GM12878 (cell line): Measurements from ENCODE around the gene ATP5MK. TPM values are rescaled to one million over a fixed set of nuclear protein-coding genes. Genes with fewer than 3 reads are reported as not detected.

ENCODE experiments used
- ATAC-seq: fragments of 200-7000 bp; cut with Tn5 transposase; 3 replicates; pipeline ENCODE4 v1.9.1; 2020; ENCODE audit warnings: mild to moderate bottlenecking, moderate library complexity
- BruUV-seq: library from RNA; stranded (reverse); fragments of 400-500 nt; replicated peaks from 2 replicates; lab custom pipeline; 2021; lab: Mats Ljungman, UMichigan
- CTCF ChIA-PET: fragments of 300-600 bp; sonication (Branson Sonifier 250); formaldehyde crosslinking; extraction: SDS; loops from one replicate; lab custom pipeline; 2021; ENCODE audit warnings: inconsistent platforms; lab: Yijun Ruan, JAX
- POLR2A ChIA-PET: fragments of 350-600 bp; formaldehyde crosslinking; extraction: SDS; loops from one replicate; lab custom pipeline; 2021; ENCODE audit warnings: inconsistent platforms; lab: Charles Lee
- RAD21 ChIA-PET: fragments of 300-600 bp; sonication (Branson Sonifier 250); formaldehyde crosslinking; loops from one replicate; lab custom pipeline; 2023; ENCODE audit warnings: antibody characterized with exemption; ENCODE audit not compliant: unreplicated experiment; lab: Charles Lee
- SMC1A ChIA-PET: fragments of 300-600 bp; sonication (Branson Sonifier 250); formaldehyde crosslinking; loops from one replicate; lab custom pipeline; 2023; ENCODE audit not compliant: unreplicated experiment, uncharacterized antibody; lab: Charles Lee
- DNase-seq: peaks from one replicate; pipeline ENCODE4 v3.0.0-alpha.2; 2011; ENCODE audit warnings: low read depth, low spot score
- FAIRE-seq: peaks from 3 replicates; lab custom pipeline; 2011; peaks lifted over from hg19 to GRCh38; lab: Jason Lieb, UNC
- H2AFZ ChIP-seq: 2 replicates; pipeline ENCODE4 v1.6.0; 2011; ENCODE audit warnings: low read depth, low read length, control low read depth; ENCODE audit not compliant: control insufficient read depth
- H3K27ac ChIP-seq: 2 replicates; pipeline ENCODE4 v1.5.1; 2011; ENCODE audit warnings: control low read depth; ENCODE audit not compliant: control insufficient read depth, insufficient read depth
- H3K27me3 ChIP-seq, 2 experiments: replicated peaks in 1 of 2; 2 replicates each; pipeline versions ENCODE4 v1.6.0 to v1.6.1; 2011; ENCODE audit warnings: low read length in 1 of 2; ENCODE audit not compliant: control insufficient read depth in 2 of 2, insufficient read depth in 2 of 2
- H3K36me3 ChIP-seq, 2 experiments: 2 replicates each; pipeline ENCODE4 v1.5.1; 2011; ENCODE audit warnings: low read length in 1 of 2; ENCODE audit not compliant: control insufficient read depth in 2 of 2, insufficient read depth in 2 of 2
- H3K4me1 ChIP-seq: 2 replicates; pipeline ENCODE4 v1.6.1; 2011; ENCODE audit warnings: mild to moderate bottlenecking, low read length, moderate library complexity, mixed read lengths; ENCODE audit not compliant: control insufficient read depth, insufficient read depth
- H3K4me2 ChIP-seq: 2 replicates; pipeline ENCODE4 v1.6.0; 2011; ENCODE audit warnings: control low read depth; ENCODE audit not compliant: control insufficient read depth, insufficient read depth
- H3K4me3 ChIP-seq: fragments of 200-600 bp; sonication (generic); 2 replicates; pipeline ENCODE4 v1.5.1; 2016
- H3K79me2 ChIP-seq: 2 replicates; pipeline ENCODE4 v1.6.0; 2011; ENCODE audit warnings: low read length; ENCODE audit not compliant: control insufficient read depth, insufficient read depth
- H3K9ac ChIP-seq: 2 replicates; pipeline ENCODE4 v1.8.0; 2011; ENCODE audit warnings: low read length, control low read depth, mixed read lengths; ENCODE audit not compliant: control insufficient read depth, insufficient read depth
- H3K9me3 ChIP-seq: replicated peaks from 3 replicates; pipeline ENCODE4 v1.5.1; 2011; ENCODE audit warnings: mild to moderate bottlenecking, low read length; ENCODE audit not compliant: control insufficient read depth, insufficient read depth
- H4K20me1 ChIP-seq: 2 replicates; pipeline ENCODE4 v1.6.0; 2011; ENCODE audit not compliant: control insufficient read depth, insufficient read depth
- BHLHE40 ChIP-seq, 2 experiments: fragments of 450-650 bp in 1 of 2; IDR thresholded peaks; 2 replicates each; pipeline ENCODE4 v1.6.1; 2011 to 2017; ENCODE audit warnings: low read depth in 2 of 2, borderline replicate concordance in 1 of 2, improper control_type of control experiment in 1 of 2, low read length in 1 of 2, mild to moderate bottlenecking in 1 of 2
- CBFB ChIP-seq: IDR thresholded peaks from 2 replicates; pipeline ENCODE4 v1.6.1; 2016; ENCODE audit warnings: antibody characterized with exemption, low read depth
- CBX3 ChIP-seq: fragments of 200-600 bp; sonication (generic); IDR thresholded peaks from 2 replicates; pipeline ENCODE4 v1.6.1; 2016; ENCODE audit warnings: low read depth, borderline replicate concordance
- EED ChIP-seq: sonication (generic); IDR thresholded peaks from 2 replicates; pipeline ENCODE4 v1.6.1; 2016; ENCODE audit warnings: antibody characterized with exemption, low read depth
- FOXM1 ChIP-seq: IDR thresholded peaks from 2 replicates; pipeline ENCODE4 v1.6.1; 2012; ENCODE audit warnings: low read depth, mild to moderate bottlenecking, inconsistent platforms, low read length, moderate library complexity
- IKZF2 ChIP-seq, 2 experiments: fragments of 450-650 bp; IDR thresholded peaks; 2 replicates each; pipeline ENCODE4 v1.6.1; 2017; ENCODE audit warnings: mild to moderate bottlenecking in 2 of 2, moderate library complexity in 2 of 2
- KLF5 ChIP-seq: fragments of 450-650 bp; IDR thresholded peaks from 2 replicates; pipeline ENCODE4 v1.6.1; 2014; ENCODE audit warnings: mild to moderate bottlenecking; ENCODE audit not compliant: partially characterized antibody
- MTA3 ChIP-seq: IDR thresholded peaks from 2 replicates; pipeline ENCODE4 v1.6.1; 2012; ENCODE audit warnings: low read length, inconsistent platforms, borderline replicate concordance
- MYB ChIP-seq: fragments of 150-350 bp; IDR thresholded peaks from 2 replicates; pipeline ENCODE4 v1.6.1; 2014; ENCODE audit warnings: mild to moderate bottlenecking, low read depth, low read length, borderline replicate concordance
- NBN ChIP-seq: fragments of 450-650 bp; IDR thresholded peaks from 2 replicates; pipeline ENCODE4 v1.6.1; 2016
- NFYA ChIP-seq: IDR thresholded peaks from 2 replicates; pipeline ENCODE4 v1.6.1; 2011; ENCODE audit warnings: low read depth, mild to moderate bottlenecking, low read length, improper control_type of control experiment, borderline replicate concordance
- PAX8 ChIP-seq: fragments of 450-650 bp; IDR thresholded peaks from 2 replicates; pipeline ENCODE4 v1.6.1; 2017; ENCODE audit warnings: mild to moderate bottlenecking, moderate library complexity
- POU2F2 ChIP-seq: IDR thresholded peaks from 3 replicates; pipeline ENCODE4 v1.6.1; 2011; ENCODE audit warnings: low read depth, mild to moderate bottlenecking, low read length, borderline replicate concordance
- PRDM15 ChIP-seq: fragments of 450-650 bp; formaldehyde crosslinking; IDR thresholded peaks from 2 replicates; pipeline ENCODE4 v1.4.0; 2020; ENCODE audit warnings: mild to moderate bottlenecking, moderate library complexity
- RAD51 ChIP-seq: fragments of 450-650 bp; IDR thresholded peaks from 2 replicates; pipeline ENCODE4 v1.6.1; 2016; ENCODE audit warnings: moderate library complexity, mild to moderate bottlenecking, inconsistent platforms
- SMAD5 ChIP-seq: IDR thresholded peaks from 2 replicates; pipeline ENCODE4 v1.6.1; 2016; ENCODE audit warnings: antibody characterized with exemption, low read depth
- SMARCA5 ChIP-seq: fragments of 450-650 bp; IDR thresholded peaks from 2 replicates; pipeline ENCODE4 v1.6.1; 2017; ENCODE audit warnings: mild to moderate bottlenecking
- SPI1 ChIP-seq: IDR thresholded peaks from 2 replicates; pipeline ENCODE4 v1.6.1; 2011; ENCODE audit warnings: low read depth, mild to moderate bottlenecking, low read length, moderate library complexity, borderline replicate concordance; ENCODE audit not compliant: insufficient read depth
- SREBF2 ChIP-seq: IDR thresholded peaks from 2 replicates; pipeline ENCODE4 v1.6.1; 2012; ENCODE audit warnings: mild to moderate bottlenecking, low read length
- SRF ChIP-seq, 2 experiments: IDR thresholded peaks; 2 replicates each; pipeline ENCODE4 v1.6.1; 2011; ENCODE audit warnings: low read depth in 2 of 2, low read length in 2 of 2, mild to moderate bottlenecking in 1 of 2, moderate library complexity in 1 of 2
- TARDBP ChIP-seq: IDR thresholded peaks from 2 replicates; pipeline ENCODE4 v1.6.1; 2016; ENCODE audit warnings: borderline replicate concordance
- TCF7 ChIP-seq: IDR thresholded peaks from 2 replicates; pipeline ENCODE4 v1.6.1; 2014; ENCODE audit warnings: antibody characterized with exemption, borderline replicate concordance
- ZNF274 ChIP-seq: IDR thresholded peaks from one replicate; pipeline ENCODE4 v1.8.0; 2011; ENCODE audit not compliant: insufficient read length, insufficient read depth
- WGBS: methylation state at CpG from one replicate; pipeline ENCODE4 v1.1.6; 2016; ENCODE audit warnings: low lambda C conversion rate; ENCODE audit not compliant: insufficient replicate concordance, insufficient coverage; ENCODE audit errors: missing lambda C conversion rate; 5-methylcytosine and 5-hydroxymethylcytosine counted together
- in situ Hi-C: fragments of 300-500 bp; cut with MboI; formaldehyde crosslinking; loops from 9 replicates; pipeline ENCODE4 v1.14.3; 2018; ENCODE audit warnings: mixed read lengths
- intact Hi-C: fragments of 100-400 bp; cut with micrococcal nuclease; formaldehyde crosslinking; loops from one replicate; pipeline ENCODE4 v1.14.2; 2022; ENCODE audit not compliant: unreplicated experiment
- polyA plus RNA-seq, 11 experiments: library from polyadenylated mRNA; depleted of rRNA in 4 of 11; unstranded in 6 of 11; stranded (reverse) in 5 of 11; fragments of >200 nt; fragmentation: Nextera tagmentation in 4 of 11; fragmentation: Illumina TruSeq in 1 of 11; extraction: Ambion mirVana in 4 of 11; extraction: Trizol in 1 of 11; gene quantifications; 1 replicate in 1 of 11; 2 replicates in 10 of 11; pipeline versions ENCODE4 v1.2.1 to v1.2.3, GENCODE V29; 2011 to 2016; ENCODE audit warnings: inconsistent platforms in 2 of 11, missing spikeins in 2 of 11, low read depth in 1 of 11
- total RNA-seq, 4 experiments: library from RNA; depleted of rRNA in 3 of 4; stranded (reverse); fragments of >200 nt in 3 of 4; fragmentation: Illumina TruSeq in 1 of 4; extraction: Trizol in 1 of 4; gene quantifications; 2 replicates each; pipeline versions ENCODE4 v1.2.1 to v1.2.3, GENCODE V29; 2013 to 2021

The ATP5MK gene
- total and polyA plus RNA-seq, 10 of the 15 experiments (the other 5 are each of a cell fraction or from before 2014, with no cell fraction given) = 240 to 1,790 (median 626) TPM

- TF ChIP-seq POU2F2 (no peak), SRF (IDR thresholded peaks at IDR 0.05; ENCODE audit: low read depth in 2 of 2, low read length in 2 of 2) (no peak), RAD51 (no peak), SMARCA5 (peak; percentile 44; the same call in 1 of the 2 replicates), TCF7 (no peak)
Measured at GRCh38 chr10:103396789-103397087, 463 bp upstream of the ATP5MK start (continued).

DNA sequence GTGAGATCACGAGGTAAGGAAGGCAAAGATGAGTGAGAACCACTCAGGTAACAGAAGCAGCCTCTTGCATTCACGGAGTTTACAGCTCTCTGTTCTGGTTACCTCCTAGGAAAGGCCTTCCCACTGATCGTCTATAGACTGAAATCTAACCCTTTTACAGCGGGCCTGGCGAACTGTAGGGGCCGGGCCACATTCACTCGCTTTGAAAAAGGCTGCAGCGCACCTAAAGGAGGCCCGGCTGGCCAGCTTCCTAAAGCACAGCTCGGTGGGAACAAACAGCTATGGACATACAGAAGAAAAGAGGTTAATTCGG lies 565 bp downstream of the ATP5MK start:
- Histone ChIP-seq H3K4me1 (peaks cover 4% of the 10 kb centered on the region; the same call in 1 of the 2 replicates), H3K9me3 (no peaks in the 10 kb centered on the region), H4K20me1 (no peaks in the 10 kb centered on the region), H3K4me3 (peak overlapping the region; percentile 89), H3K79me2 (peaks cover 65% of the 10 kb centered on the region), H3K27me3 (no peaks in the 10 kb centered on the region), H3K36me3 (peaks cover 0 to 3% of the 10 kb centered on the region in 2 experiments; a peak in 2 of 4 replicates), H3K9ac (peak overlapping the region; percentile 98), H3K4me2 (peak overlapping the region; percentile 87), H2AFZ (peak overlapping the region; percentile 25; the same call in 1 of the 2 replicates), H3K27ac (peak overlapping the region; percentile 88)
- BruUV-seq = no TSS peak
- ChIA-PET SMC1A (interaction anchor here (0.6 to 5.0 kb wide), 8 partner anchors 20 to 350 kb away, joined by 3 to 23 read pairs (median 4); partner anchors contain the start of gene TAF5), POLR2A (interaction anchor here (0.6 to 1.6 kb wide), 5 partner anchors 28 to 301 kb away, joined by 3 to 17 read pairs (median 4); partner anchors contain the start of genes CALHM2, NT5C2 and TAF5), CTCF (interaction anchor here (0.8 to 2.9 kb wide), 6 partner anchors 21 to 93 kb away, joined by 3 to 11 read pairs (median 4); partner anchors contain the start of gene TAF5), RAD21 (interaction anchor here (0.6 to 2.1 kb wide), 6 partner anchors 43 to 93 kb away, joined by 3 to 6 read pairs (median 4); no protein-coding TSS in a partner anchor)
- peak; percentile 7 for ATAC-seq
- DNase-seq = no peak
- no peak for FAIRE-seq
- intact Hi-C loops = loop anchor here (1.0 to 5.0 kb wide), 2 partner anchors 27 to 43 kb away; partner anchors contain the start of gene PCGF6
- 0% methylated on average over 11 of the region's 11 CpGs for WGBS
- TF ChIP-seq CBFB (no peak), PAX8 (no peak), NFYA (no peak), EED (no peak), PRDM15 (CRISPR knock-in tag) (no peak), FOXM1 (no peak), MYB (no peak), NBN (no peak), TARDBP (no peak), SMAD5 (no peak), SPI1 (no peak), ZNF274 (no peak), IKZF2 (IDR thresholded peaks at IDR 0.05) (no peak), BHLHE40 (IDR thresholded peaks at IDR 0.05; ENCODE audit: borderline replicate concordance in 1 of 2, low read depth in 2 of 2, low read length in 1 of 2) (no peak), MTA3 (no peak), CBX3 (no peak), KLF5 (no peak), SREBF2 (no peak)
- in situ Hi-C loops = no loop called here
